CD4-positive, alpha-beta T cell (primary cell): ENCODE results near the gene DCBLD2. TPM values are rescaled to one million over a fixed set of nuclear protein-coding genes. Genes with fewer than 3 reads are reported as not detected.
A peak's percentile ranks its signal among the peaks of the same experiment; 100 is the strongest.

Experiments
- ATAC-seq: fragments of 200-7000 bp; cut with Tn5 transposase; one replicate; pipeline ENCODE4 v1.10.0; 2022; ENCODE audit warnings: mild to moderate bottlenecking; ENCODE audit not compliant: poor library complexity
- CTCF ChIA-PET: fragments of 350-600 bp; sonication (Branson Sonifier 250); formaldehyde crosslinking; loops from one replicate; lab custom pipeline; 2021; ENCODE audit warnings: antibody characterized with exemption, inconsistent platforms; lab: Charles Lee
- POLR2A ChIA-PET: fragments of 350-600 bp; sonication (Branson Sonifier 250); formaldehyde crosslinking; loops from one replicate; lab custom pipeline; 2021; ENCODE audit warnings: antibody characterized with exemption, inconsistent platforms; lab: Charles Lee
- DNase-seq, 14 experiments: peaks; one replicate each; pipeline ENCODE4 v3.0.0-alpha.2; 2013 to 2020; ENCODE audit warnings: mixed read lengths in 2 of 14
- H3K27ac ChIP-seq, 2 donors: one replicate each; pipeline versions ENCODE4 v1.5.1 to v1.7.0; 2013; ENCODE audit warnings: low read length in 2 of 2, low read depth in 1 of 2, mild to moderate bottlenecking in 1 of 2
- H3K27me3 ChIP-seq, 2 experiments: 1 replicate in 1 of 2; 2 replicates in 1 of 2; pipeline versions ENCODE4 v1.6.1 to v1.7.0; 2013; ENCODE audit warnings: low read length in 2 of 2, control low read depth in 1 of 2, mild to moderate bottlenecking in 1 of 2, moderate library complexity in 1 of 2; ENCODE audit not compliant: insufficient read depth in 2 of 2, control insufficient read depth in 1 of 2
- H3K36me3 ChIP-seq: one replicate; pipeline ENCODE4 v1.6.1; 2013; ENCODE audit warnings: low read length, control low read depth; ENCODE audit not compliant: insufficient read depth
- H3K4me1 ChIP-seq: one replicate; pipeline ENCODE4 v1.6.1; 2013; ENCODE audit warnings: low read length, control low read depth; ENCODE audit not compliant: insufficient read depth
- H3K4me3 ChIP-seq: one replicate; pipeline ENCODE4 v1.5.1; 2013; ENCODE audit warnings: mild to moderate bottlenecking, low read length, moderate library complexity
- H3K9me3 ChIP-seq, 2 experiments: 1 replicate in 1 of 2; 2 replicates in 1 of 2; pipeline versions ENCODE4 v1.6.1 to v1.7.0; 2013; ENCODE audit warnings: low read length in 2 of 2, mild to moderate bottlenecking in 2 of 2, control low read depth in 1 of 2, moderate library complexity in 1 of 2; ENCODE audit not compliant: control insufficient read depth in 1 of 2, insufficient read depth in 1 of 2
- H3K27ac Mint-ChIP-seq: one replicate; pipeline ENCODE4 v1.8.0; 2020; ENCODE audit warnings: mixed read lengths
- H3K27me3 Mint-ChIP-seq: one replicate; pipeline ENCODE4 v1.8.0; 2021; ENCODE audit warnings: mixed read lengths
- H3K36me3 Mint-ChIP-seq: one replicate; pipeline ENCODE4 v1.8.0; 2021; ENCODE audit warnings: low read depth, mixed read lengths
- H3K4me1 Mint-ChIP-seq: one replicate; pipeline ENCODE4 v1.8.0; 2021; ENCODE audit warnings: low read depth, mixed read lengths
- H3K4me3 Mint-ChIP-seq: one replicate; pipeline ENCODE4 v1.8.0; 2020; ENCODE audit warnings: mild to moderate bottlenecking, mixed read lengths
- H3K9me3 Mint-ChIP-seq: one replicate; pipeline ENCODE4 v1.8.0; 2020; ENCODE audit warnings: mixed read lengths
- CTCF ChIP-seq: fragments of 200-600 bp; IDR thresholded peaks from one replicate; pipeline ENCODE4 v1.8.0; 2022; ENCODE audit warnings: antibody characterized with exemption, mild to moderate bottlenecking
- intact Hi-C, 2 experiments: fragments of 100-400 bp; cut with DNase I in 1 of 2; cut with micrococcal nuclease in 1 of 2; formaldehyde crosslinking; loops; one replicate each; pipeline versions ENCODE4 v1.15.1 to v1.9.0; 2023 to 2025; cut with DNase I, micrococcal nuclease
- total RNA-seq, 174 experiments: library from RNA in 2 of 174; stranded (reverse) in 2 of 174; gene quantifications; one replicate each; pipeline ENCODE4 v1.2.3 and lab custom pipeline; 2021 to 2026

The DCBLD2 gene
- total RNA-seq, 2 experiments from 2014 or later = 2.2 to 2.5 TPM

DNA sequence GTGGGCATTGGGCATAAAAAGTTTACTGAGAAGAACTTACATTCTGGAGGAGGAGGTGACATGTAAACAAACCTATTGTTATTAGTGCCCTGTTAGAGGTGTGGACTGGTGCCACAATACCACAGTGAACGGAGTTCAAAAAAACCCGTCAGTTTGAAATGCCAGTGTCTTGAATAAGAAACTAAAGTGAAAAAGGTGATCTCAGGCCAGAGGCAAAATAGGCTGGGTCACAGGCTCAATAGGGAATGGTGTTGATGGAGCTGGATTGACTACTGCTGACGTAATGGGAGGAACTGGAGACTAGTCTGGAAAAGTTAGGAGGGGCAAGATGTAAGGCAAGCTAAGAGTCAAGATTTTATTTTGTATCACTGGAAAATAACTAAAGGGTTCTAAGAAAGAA is 1.6 kb upstream of the DCBLD2 start:
- POLR2A ChIA-PET = interaction anchor here (0.7 kb wide), 1 partner anchor 380 kb away, joined by 3 read pairs; no protein-coding TSS in a partner anchor
- Mint-ChIP-seq H3K36me3 (peaks cover 5% of the 10 kb centered on the region), H3K4me3 (peak overlapping the region; percentile 59)

GRCh38 chr3:98902351-98902740 is 851 bp upstream of the DCBLD2 start:
- POLR2A ChIA-PET = interaction anchor here (0.6 to 1.4 kb wide), 10 partner anchors 12 to 1808 kb away, joined by 3 to 6 read pairs (median 4); partner anchors contain the start of genes ARL6, CMSS1, LNP1 and TOMM70
- H3K27ac ChIP-seq = no peak overlapping the region
- H3K4me3 Mint-ChIP-seq = peak overlapping the region; percentile 93
- H3K4me3 ChIP-seq = peak overlapping the region; percentile 67
- H3K27ac Mint-ChIP-seq = peak overlapping the region; percentile 76
- peaks cover 26% of the 10 kb centered on the region for H3K4me1 Mint-ChIP-seq
- peaks cover 18% of the 10 kb centered on the region for H3K27me3 Mint-ChIP-seq
- DNase-seq = peak in 1 of 14 experiments; percentile 5
- TF ChIP-seq CTCF = no peak
- intact Hi-C loops = loop anchor here (5.0 to 10.0 kb wide), 8 partner anchors 305 to 1810 kb away; partner anchors contain the start of genes CMSS1 (in 2 of the 2), LNP1 (in 1 of the 2), NIT2 (in 1 of the 2) and TBC1D23 (in 1 of the 2)
- CTCF ChIA-PET = no interaction called here
- H3K9me3 Mint-ChIP-seq = no peaks in the 10 kb centered on the region
- H3K27me3 ChIP-seq = peaks cover 0 to 2% of the 10 kb centered on the region in 2 experiments
- H3K4me1 ChIP-seq = peaks cover 13% of the 10 kb centered on the region
- H3K36me3 ChIP-seq = no peaks in the 10 kb centered on the region
- peaks cover 0 to 3% of the 10 kb centered on the region in 2 experiments for H3K9me3 ChIP-seq
- ATAC-seq = no peak
- H3K36me3 Mint-ChIP-seq = peaks cover 5% of the 10 kb centered on the region

More for the DNA sequence above, 1.6 kb upstream of the DCBLD2 start:
- Histone ChIP-seq H3K4me3 (no peak overlapping the region), H3K4me1 (peaks cover 13% of the 10 kb centered on the region), H3K27me3 (peaks cover 2 to 3% of the 10 kb centered on the region in 2 experiments), H3K36me3 (no peaks in the 10 kb centered on the region), H3K9me3 (peaks cover 0 to 3% of the 10 kb centered on the region in 2 experiments), H3K27ac (no peak overlapping the region)
- H3K27me3 Mint-ChIP-seq = peaks cover 18% of the 10 kb centered on the region
- no peak overlapping the region for H3K27ac Mint-ChIP-seq
- no peak for TF ChIP-seq CTCF
- CTCF ChIA-PET = no interaction called here
- peaks cover 26% of the 10 kb centered on the region for H3K4me1 Mint-ChIP-seq
- DNase-seq (no peak), ATAC-seq (no peak)
- H3K9me3 Mint-ChIP-seq = peaks cover 2% of the 10 kb centered on the region
- intact Hi-C loops = loop anchor here (5.0 to 10.0 kb wide), 8 partner anchors 306 to 1809 kb away; partner anchors contain the start of genes CMSS1 (in 2 of the 2), LNP1 (in 1 of the 2), NIT2 (in 1 of the 2) and TBC1D23 (in 1 of the 2)

- ChIA-PET CTCF (no interaction called here), POLR2A (interaction anchor here (1.0 to 1.8 kb wide), 6 partner anchors 11 to 1500 kb away, joined by 3 to 11 read pairs (median 6); partner anchors contain the start of genes CLDND1, CPOX, LNP1 and TBC1D23)
- no peak overlapping the region for H3K27ac ChIP-seq
- H3K27ac Mint-ChIP-seq = peak overlapping the region; percentile 51
- intact Hi-C loops = loop anchor here (5.0 to 10.0 kb wide), 8 partner anchors 304 to 1811 kb away; partner anchors contain the start of genes CMSS1 (in 2 of the 2), LNP1 (in 1 of the 2), NIT2 (in 1 of the 2) and TBC1D23 (in 1 of the 2)
- peaks cover 13% of the 10 kb centered on the region for H3K4me1 ChIP-seq
- H3K4me3 Mint-ChIP-seq = peak overlapping the region; percentile 93
- H3K36me3 Mint-ChIP-seq = peaks cover 5% of the 10 kb centered on the region
- H3K4me1 Mint-ChIP-seq = peaks cover 26% of the 10 kb centered on the region
- peaks cover 0 to 2% of the 10 kb centered on the region in 2 experiments for H3K27me3 ChIP-seq
- DNase-seq = peak in 2 of 14 experiments; percentile 1 to 8
- no peak for ATAC-seq
- peak overlapping the region; percentile 67 for H3K4me3 ChIP-seq
- TF ChIP-seq CTCF = no peak
- peaks cover 0 to 3% of the 10 kb centered on the region in 2 experiments for H3K9me3 ChIP-seq
- H3K9me3 Mint-ChIP-seq = no peaks in the 10 kb centered on the region
- peaks cover 12% of the 10 kb centered on the region for H3K27me3 Mint-ChIP-seq
- H3K36me3 ChIP-seq = no peaks in the 10 kb centered on the region
Measured at GRCh38 chr3:98901119-98901391, 440 bp downstream of the DCBLD2 start.
